A549 treated with dexamethasone at 1 μM for 4 hours (cell line): ENCODE measurements around the gene GPR150. TPM values are rescaled to one million over a fixed set of nuclear protein-coding genes. Genes with fewer than 3 reads are reported as not detected.

Experiments used
- total RNA-seq: library from RNA; stranded (reverse); fragments of 200-300 nt; extraction: Qiagen RNA extraction; gene quantifications from 5 replicates; pipeline ENCODE4 v1.2.3, GENCODE V29; 2022

GPR150 gene
- total RNA-seq: 0.06 to 0.20 TPM (median 0.13 TPM) in 5 replicates

GRCh38 chr5:95620030-95620869, at the start of gene GPR150:
GPR150 (plus strand) TSS chr5:95620087; CDS start chr5:95620276, 189 bp downstream.

GRCh38 chr5:95646569-95647431, 26.9 kb downstream of the GPR150 start, which contains the start of gene RFESD:
RFESD (plus strand) TSS chr5:95646777; CDS start chr5:95652272, 5,495 bp downstream.

Other genes starting within 250 kb of the GPR150 start
- gene FAM81B, start 228.7 kb upstream of the GPR150 start, total RNA-seq: not detected in 5 replicates
- 19.0 to 25.8 TPM (median 23.7 TPM) in 5 replicates for gene SKIC3, start 65.1 kb upstream of the GPR150 start, total RNA-seq
- 6.6 to 8.4 TPM (median 7.5 TPM) in 5 replicates for gene ARSK, start 65.0 kb upstream of the GPR150 start, total RNA-seq
- gene RFESD, start 26.7 kb downstream of the GPR150 start, total RNA-seq: 1.2 to 3.0 TPM (median 1.9 TPM) in 5 replicates
- gene SPATA9, start 62.9 kb downstream of the GPR150 start, total RNA-seq: not detected in 5 replicates
- 7.9 to 11.8 TPM (median 9.5 TPM) in 5 replicates for gene RHOBTB3, start 111.2 kb downstream of the GPR150 start, total RNA-seq
- 71.8 to 151 TPM (median 80.3 TPM) in 5 replicates for gene GLRX, start 202.6 kb downstream of the GPR150 start, total RNA-seq